HEK293T (cell line): ENCODE results near the gene AOPEP.

Source experiments
- FOXK2 ChIP-seq: fragments of 450-650 bp; IDR thresholded peaks from 2 replicates; pipeline ENCODE4 v1.6.1; 2016; ENCODE audit warnings: mild to moderate bottlenecking
- HDGF ChIP-seq: fragments of 450-650 bp; IDR thresholded peaks from 2 replicates; pipeline ENCODE4 v1.6.1; 2017; ENCODE audit warnings: antibody characterized with exemption, borderline replicate concordance
- NFRKB ChIP-seq: fragments of 450-650 bp; IDR thresholded peaks from 2 replicates; pipeline ENCODE4 v1.6.1; 2016; ENCODE audit warnings: mild to moderate bottlenecking, moderate library complexity
- SP1 ChIP-seq: fragments of 450-650 bp; IDR thresholded peaks from 2 replicates; pipeline ENCODE4 v1.6.1; 2017
- SUZ12 ChIP-seq: fragments of 450-650 bp; IDR thresholded peaks from 2 replicates; pipeline ENCODE4 v1.6.1; 2016; ENCODE audit warnings: mild to moderate bottlenecking
- TARDBP ChIP-seq: fragments of 450-650 bp; IDR thresholded peaks from 2 replicates; pipeline ENCODE4 v1.6.1; 2016

DNA sequence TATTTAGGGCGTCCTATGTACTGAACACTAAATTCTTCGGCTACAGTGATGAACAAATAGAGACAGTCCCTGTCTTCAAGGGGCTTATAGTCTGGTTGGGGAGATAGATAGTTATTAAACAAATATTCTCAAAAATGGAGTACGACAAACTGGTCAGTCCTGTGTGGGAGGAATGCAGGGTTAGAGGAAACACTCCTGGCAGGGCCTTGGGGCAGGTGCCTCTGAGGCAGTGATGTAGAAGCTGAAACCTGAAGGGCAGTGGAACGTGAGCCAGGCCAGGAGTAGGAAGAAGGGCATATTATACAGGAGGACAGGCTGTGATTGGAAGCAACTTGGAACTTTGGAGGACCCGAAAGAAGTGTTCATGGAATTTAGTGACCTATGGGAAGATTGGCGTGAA lies 133.4 kb downstream of the AOPEP start:
- TF ChIP-seq TARDBP (no peak), SUZ12 (no peak), SP1 (no peak), NFRKB (no peak), HDGF (no peak), FOXK2 (no peak)
